GM12872 (cell line): ENCODE measurements around the gene UNC5C.

Experiments used
- TF ChIP-seq, protein P1 (sequence below): IDR thresholded peaks from 3 replicates; pipeline ENCODE4 v1.5.1; 2011; ENCODE audit warnings: low read depth, mild to moderate bottlenecking, low read length, moderate library complexity; ENCODE audit not compliant: insufficient read depth

The UNC5C gene

DNA sequence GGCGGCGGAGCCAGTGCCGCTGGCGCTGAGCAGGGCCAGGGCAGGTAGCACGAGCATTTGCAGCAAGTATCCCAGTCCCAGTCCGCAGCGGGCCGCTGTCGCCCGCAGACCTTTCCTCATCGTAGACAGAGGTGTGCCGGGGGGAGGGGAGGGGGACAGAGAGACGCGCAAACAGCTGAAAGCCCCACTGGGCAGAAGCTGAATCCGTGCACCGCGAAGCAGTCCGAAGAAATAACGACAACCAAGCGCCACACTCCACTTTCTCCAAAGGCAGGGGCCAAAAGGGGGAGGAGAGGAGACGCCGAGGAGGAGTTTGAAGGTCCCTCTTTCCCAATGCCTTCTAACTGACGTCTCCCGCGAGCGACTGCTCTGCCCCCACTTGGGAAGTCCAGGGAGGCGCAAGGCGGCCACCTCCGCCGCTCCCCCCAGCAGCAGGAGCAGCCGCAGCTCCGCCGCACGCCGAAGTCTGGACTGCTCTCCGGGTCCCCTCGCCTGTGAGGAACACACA is at the start of gene UNC5C:
TSS of gene UNC5C (minus strand) at position 236 of the 508 bp plus-strand sequence.
- TF ChIP-seq, protein P1, sequence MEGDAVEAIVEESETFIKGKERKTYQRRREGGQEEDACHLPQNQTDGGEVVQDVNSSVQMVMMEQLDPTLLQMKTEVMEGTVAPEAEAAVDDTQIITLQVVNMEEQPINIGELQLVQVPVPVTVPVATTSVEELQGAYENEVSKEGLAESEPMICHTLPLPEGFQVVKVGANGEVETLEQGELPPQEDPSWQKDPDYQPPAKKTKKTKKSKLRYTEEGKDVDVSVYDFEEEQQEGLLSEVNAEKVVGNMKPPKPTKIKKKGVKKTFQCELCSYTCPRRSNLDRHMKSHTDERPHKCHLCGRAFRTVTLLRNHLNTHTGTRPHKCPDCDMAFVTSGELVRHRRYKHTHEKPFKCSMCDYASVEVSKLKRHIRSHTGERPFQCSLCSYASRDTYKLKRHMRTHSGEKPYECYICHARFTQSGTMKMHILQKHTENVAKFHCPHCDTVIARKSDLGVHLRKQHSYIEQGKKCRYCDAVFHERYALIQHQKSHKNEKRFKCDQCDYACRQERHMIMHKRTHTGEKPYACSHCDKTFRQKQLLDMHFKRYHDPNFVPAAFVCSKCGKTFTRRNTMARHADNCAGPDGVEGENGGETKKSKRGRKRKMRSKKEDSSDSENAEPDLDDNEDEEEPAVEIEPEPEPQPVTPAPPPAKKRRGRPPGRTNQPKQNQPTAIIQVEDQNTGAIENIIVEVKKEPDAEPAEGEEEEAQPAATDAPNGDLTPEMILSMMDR: no peak

DNA sequence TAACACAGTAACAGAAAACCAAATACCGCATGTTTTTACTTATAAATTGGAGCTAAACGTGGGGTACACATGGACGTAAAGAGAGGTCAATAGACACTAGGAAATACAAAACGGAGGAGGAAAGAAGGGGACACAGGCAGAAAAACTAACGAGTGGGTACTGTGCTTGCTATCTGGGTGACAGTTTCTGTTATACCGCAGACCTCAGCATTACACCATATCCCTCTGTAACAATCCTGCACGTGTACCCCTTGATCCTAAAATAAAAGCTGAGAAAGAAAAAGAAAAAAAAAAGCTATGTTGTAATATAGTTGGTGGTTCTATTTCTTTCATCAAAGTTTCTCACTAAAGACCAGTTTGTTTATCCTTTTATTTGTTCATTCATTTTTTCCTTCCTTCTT is 47.9 kb upstream of the UNC5C start:
- TF ChIP-seq, protein P1: no peak

DNA sequence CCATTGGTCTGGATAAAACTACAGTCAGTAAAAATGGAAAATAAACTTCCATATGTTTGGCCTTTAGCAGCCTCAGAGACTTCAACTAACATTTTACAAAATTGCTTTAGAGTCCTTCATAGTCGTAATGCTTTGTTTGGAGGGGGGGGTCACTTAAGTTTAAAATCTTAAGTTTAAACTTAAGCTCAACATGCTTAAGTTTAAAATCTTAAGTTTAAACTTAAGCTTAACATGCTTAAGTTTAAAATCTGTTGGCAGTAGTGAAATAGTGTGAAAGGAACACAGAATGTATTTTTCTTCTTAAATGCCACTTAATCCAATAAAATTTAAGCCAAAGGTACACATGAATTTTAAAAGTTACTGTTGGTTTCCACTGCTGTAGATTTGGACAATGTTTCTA is 45.9 kb upstream of the UNC5C start:
- TF ChIP-seq, protein P1: no peak

DNA sequence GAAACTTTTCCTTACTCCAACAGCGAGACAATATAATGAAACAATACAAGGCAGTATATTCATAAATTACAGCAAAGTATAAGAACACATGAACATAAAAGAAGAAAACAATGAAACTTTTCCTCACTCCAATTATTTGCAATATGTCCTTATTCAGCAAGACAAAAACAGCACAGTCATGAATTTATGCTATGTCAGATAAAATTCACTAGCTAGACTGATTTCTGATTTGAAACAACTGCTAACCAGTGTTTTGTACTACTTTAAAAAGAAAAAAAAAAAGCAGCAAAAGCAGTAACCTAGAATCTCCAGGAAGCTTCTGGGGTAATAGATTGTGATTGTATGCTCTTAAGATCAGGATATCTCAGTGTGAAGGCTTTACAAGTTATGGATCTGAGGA is 45.2 kb upstream of the UNC5C start:
- TF ChIP-seq, protein P1: no peak

DNA sequence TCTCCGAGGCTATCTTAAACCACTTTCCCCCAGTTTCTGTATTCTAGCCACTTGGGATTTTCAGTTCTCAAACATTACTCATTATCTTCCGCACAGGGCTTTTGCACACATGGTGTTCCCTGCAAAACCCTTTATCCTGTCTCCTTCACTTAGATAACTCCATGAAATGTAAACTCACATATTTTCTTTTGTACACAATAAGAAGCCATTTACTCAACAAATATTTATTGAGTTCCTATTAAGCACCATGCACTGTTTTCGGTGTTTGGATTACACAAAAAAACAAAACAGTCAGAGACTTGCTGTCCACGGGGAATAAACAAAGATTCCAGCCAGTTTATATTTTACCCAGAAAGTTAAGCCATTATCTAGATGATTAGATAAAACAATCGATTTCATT is 42.5 kb upstream of the UNC5C start:
- TF ChIP-seq, protein P1: no peak

DNA sequence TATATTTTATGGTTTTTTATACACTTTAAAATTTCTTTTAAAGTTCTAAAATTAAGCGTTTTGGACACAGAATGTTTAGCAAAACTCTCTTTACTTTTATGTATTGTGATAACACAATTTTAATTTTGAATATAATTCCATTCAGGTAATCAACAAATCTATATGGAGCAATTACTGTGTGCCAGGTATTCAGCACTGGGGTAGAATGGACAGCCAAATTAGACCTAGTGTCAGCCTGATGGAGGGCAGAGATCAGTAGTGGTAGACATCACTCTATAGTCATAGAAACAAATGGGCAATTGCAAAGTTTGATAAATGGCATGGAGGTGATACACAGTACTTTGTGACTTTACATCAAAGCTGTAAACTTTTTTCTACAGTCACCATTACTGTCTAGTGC is 41.8 kb upstream of the UNC5C start:
- TF ChIP-seq, protein P1: no peak

DNA sequence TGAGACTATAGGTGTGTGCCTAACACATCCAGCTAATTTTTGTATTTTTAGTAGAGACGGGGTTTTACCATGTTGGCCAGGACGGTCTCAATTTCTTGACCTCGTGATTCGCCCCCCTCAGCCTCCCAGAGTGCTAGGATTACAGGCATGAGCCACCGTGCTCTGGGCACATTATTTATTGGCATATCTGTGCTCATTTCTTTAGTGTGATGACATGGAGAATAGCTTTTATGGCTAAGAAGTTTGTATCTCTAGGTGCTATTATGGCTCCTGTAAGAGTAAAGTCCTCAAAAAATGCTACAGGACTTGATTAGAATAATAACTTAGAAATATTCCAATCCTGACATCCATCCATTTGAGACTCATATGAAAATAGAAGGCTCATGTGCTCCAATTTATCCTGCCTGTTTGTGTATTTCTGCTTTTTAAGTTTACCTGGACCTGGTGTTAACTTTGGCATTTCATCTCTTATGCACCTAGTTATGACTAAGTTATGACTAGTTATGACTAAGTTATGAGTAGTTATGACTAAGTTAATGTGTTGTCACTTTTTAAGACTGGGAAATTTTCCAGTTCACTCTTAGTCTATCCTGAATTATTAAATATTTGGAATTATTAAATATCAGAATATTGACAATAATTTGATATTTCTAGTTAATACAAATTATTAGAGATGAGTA is 36.4 kb upstream of the UNC5C start:
- TF ChIP-seq, protein P1: no peak
